Esophagus muscularis mucosa (tissue), 4 donors: Measurements from ENCODE around the gene RUNX1. TPM values are rescaled to one million over a fixed set of nuclear protein-coding genes. Genes with fewer than 3 reads are reported as not detected.

Source experiments
- DNase-seq: peaks from one replicate; pipeline ENCODE4 v3.0.0-alpha.2; 2017; ENCODE audit errors: extremely low spot score
- H3K27ac ChIP-seq, 4 donors: fragments of 200-600 bp; sonication (generic); replicated peaks in 1 of 4; 1 replicate in 3 of 4; 2 replicates in 1 of 4; pipeline ENCODE4 v1.5.1; 2016 to 2019; ENCODE audit warnings: mild to moderate bottlenecking in 1 of 4
- H3K27me3 ChIP-seq, 4 donors: fragments of 200-600 bp; sonication (generic); one replicate each; pipeline versions ENCODE4 v1.5.1 to v1.6.0; 2016 to 2019
- H3K36me3 ChIP-seq, 4 donors: fragments of 200-600 bp; sonication (generic); one replicate each; pipeline ENCODE4 v1.5.1; 2016 to 2019
- H3K4me1 ChIP-seq, 4 donors: fragments of 200-600 bp; sonication (generic); one replicate each; pipeline ENCODE4 v1.5.1; 2016 to 2019
- H3K4me3 ChIP-seq, 4 donors: fragments of 200-600 bp; sonication (generic); 1 replicate in 2 of 4; 2 replicates in 2 of 4; pipeline ENCODE4 v1.5.1; 2016 to 2019; ENCODE audit warnings: mild to moderate bottlenecking in 4 of 4, moderate library complexity in 1 of 4
- H3K9me3 ChIP-seq, 4 donors: fragments of 200-600 bp; sonication (generic); 1 replicate in 3 of 4; 2 replicates in 1 of 4; pipeline ENCODE4 v1.5.1; 2016 to 2019
- CTCF ChIP-seq, 3 experiments: fragments of 200-600 bp in 2 of 3; fragments of 450-650 bp in 1 of 3; sonication (generic) in 2 of 3; IDR thresholded peaks; one replicate each; pipeline ENCODE4 v1.5.1; 2017 to 2019; ENCODE audit warnings: antibody characterized with exemption in 3 of 3, mild to moderate bottlenecking in 2 of 3, moderate library complexity in 1 of 3
- EP300 ChIP-seq: sonication (generic); formaldehyde crosslinking; IDR thresholded peaks from one replicate; pipeline ENCODE4 v1.6.1; 2017; ENCODE audit warnings: antibody characterized with exemption
- POLR2A ChIP-seq: fragments of 450-650 bp; IDR thresholded peaks from one replicate; pipeline ENCODE4 v1.6.1; 2017; ENCODE audit warnings: antibody characterized with exemption, moderate library complexity, mild to moderate bottlenecking, low read depth
- POLR2AphosphoS5 ChIP-seq, 2 donors: sonication (generic); formaldehyde crosslinking; IDR thresholded peaks; one replicate each; pipeline ENCODE4 v1.6.1; 2017; ENCODE audit warnings: antibody characterized with exemption in 2 of 2
- WGBS: methylation state at CpG from one replicate; pipeline ENCODE4 v1.1.5; 2018; 5-methylcytosine and 5-hydroxymethylcytosine counted together
- intact Hi-C: fragments of 100-400 bp; cut with DNase I; formaldehyde crosslinking; loops from one replicate; pipeline ENCODE4 v1.15.1; 2023
- total RNA-seq, 4 donors: library from RNA; depleted of rRNA; stranded (reverse); fragments of >200 nt; gene quantifications; one replicate each; pipeline versions ENCODE4 v1.1.0 to v1.2.1, GENCODE V29; 2016

RUNX1 gene
- total RNA-seq, 4 donors from 2014 or later = 3.7 to 10.9 (median 5.6) TPM

- 87% methylated on average over 5 of the region's 5 CpGs for WGBS
- Histone ChIP-seq H3K4me3 (peak overlapping the region in 1 of 4 donors; percentile 15), H3K27me3 (peaks cover 0 to 23% (median 2%) of the 10 kb centered on the region in 4 donors), H3K27ac (peak overlapping the region in 1 of 4 donors; percentile 31), H3K4me1 (peaks cover 3 to 7% (median 6%) of the 10 kb centered on the region in 4 donors), H3K36me3 (no peaks in the 10 kb centered on the region), H3K9me3 (peaks cover 0 to 6% (median 0%) of the 10 kb centered on the region in 4 donors)
- intact Hi-C loops = no loop called here
- no peak for DNase-seq
- TF ChIP-seq CTCF (IDR thresholded peaks at IDR 0.05) (no peak), POLR2A (no peak), POLR2AphosphoS5 (IDR thresholded peaks at IDR 0.05) (no peak), EP300 (no peak)
These were observed 23.0 kb downstream of the RUNX1 start for GRCh38 chr21:35026153-35026500.

- WGBS = 77% methylated on average over 12 of the region's 12 CpGs
These were observed 23.6 kb downstream of the RUNX1 start for GRCh38 chr21:35025206-35026152.

GRCh38 chr21:35024513-35024912 is 24.6 kb downstream of the RUNX1 start:
- TF ChIP-seq POLR2AphosphoS5 (IDR thresholded peaks at IDR 0.05) (no peak), EP300 (no peak), CTCF (IDR thresholded peaks at IDR 0.05) (no peak), POLR2A (no peak)
- Histone ChIP-seq H3K9me3 (peaks cover 0 to 6% (median 0%) of the 10 kb centered on the region in 4 donors), H3K27ac (no peak overlapping the region), H3K36me3 (no peaks in the 10 kb centered on the region), H3K4me1 (peaks cover 3 to 7% (median 6%) of the 10 kb centered on the region in 4 donors), H3K4me3 (no peak overlapping the region), H3K27me3 (peaks cover 0 to 23% (median 2%) of the 10 kb centered on the region in 4 donors)
- no peak for DNase-seq
- intact Hi-C loops = no loop called here

More at GRCh38 chr21:35025206-35026152, 23.6 kb downstream of the RUNX1 start:
- Histone ChIP-seq H3K36me3 (no peaks in the 10 kb centered on the region), H3K4me3 (no peak overlapping the region), H3K27me3 (peaks cover 0 to 23% (median 2%) of the 10 kb centered on the region in 4 donors), H3K27ac (no peak overlapping the region), H3K4me1 (peaks cover 3 to 7% (median 6%) of the 10 kb centered on the region in 4 donors), H3K9me3 (peaks cover 0 to 6% (median 0%) of the 10 kb centered on the region in 4 donors)
- TF ChIP-seq CTCF (IDR thresholded peaks at IDR 0.05) (no peak), EP300 (no peak), POLR2AphosphoS5 (IDR thresholded peaks at IDR 0.05) (no peak), POLR2A (no peak)
- DNase-seq = no peak
- intact Hi-C loops = no loop called here

- intact Hi-C loops = no loop called here
- Histone ChIP-seq H3K27ac (no peak overlapping the region), H3K36me3 (no peaks in the 10 kb centered on the region), H3K9me3 (peaks cover 0 to 6% (median 0%) of the 10 kb centered on the region in 4 donors), H3K27me3 (peaks cover 0 to 23% (median 2%) of the 10 kb centered on the region in 4 donors), H3K4me3 (no peak overlapping the region), H3K4me1 (peaks cover 3 to 7% (median 6%) of the 10 kb centered on the region in 4 donors)
- TF ChIP-seq POLR2AphosphoS5 (IDR thresholded peaks at IDR 0.05) (no peak), EP300 (no peak), POLR2A (no peak), CTCF (IDR thresholded peaks at IDR 0.05) (no peak)
- DNase-seq = no peak
- WGBS = 97% methylated on average over 1 of the region's 1 CpG
These were observed 25.1 kb downstream of the RUNX1 start for GRCh38 chr21:35024071-35024420.
